ENCODE measurements around the gene NR4A1.
A peak's percentile ranks its signal among the peaks of the same experiment; 100 is the strongest.

Gene NR4A1

GRCh38 chr12:52066346-52067080 is 15.3 kb downstream of the NR4A1 start:
- Histone ChIP-seq H3K9ac (ENCODE audit: low read depth, low read length) (no peak overlapping the region), H3K9me3 (ENCODE audit: insufficient read depth, low read depth, low read length) (no peaks in the 10 kb centered on the region), H3K36me3 (ENCODE audit: insufficient read depth, low read depth, low read length) (no peaks in the 10 kb centered on the region), H3K27ac (ENCODE audit: low read length) (no peak overlapping the region), H3K4me1 (ENCODE audit: insufficient read depth, low read length) (no peaks in the 10 kb centered on the region), H3K4me3 (ENCODE audit: low read length) (no peak overlapping the region), H3K27me3 (ENCODE audit: insufficient read depth, low read length) (peaks cover 11% of the 10 kb centered on the region)

- H3K9me3 ChIP-seq (ENCODE audit: insufficient read depth, low read depth, low read length), result no peaks in the 10 kb centered on the region
- no peak overlapping the region for H3K27ac ChIP-seq (ENCODE audit: low read length)
- H3K36me3 ChIP-seq (ENCODE audit: insufficient read depth, low read depth, low read length), result peaks cover 2% of the 10 kb centered on the region
- no peaks in the 10 kb centered on the region for H3K4me1 ChIP-seq (ENCODE audit: insufficient read depth, low read length)
- no peak overlapping the region for H3K9ac ChIP-seq (ENCODE audit: low read depth, low read length)
- no peak overlapping the region for H3K4me3 ChIP-seq (ENCODE audit: low read length)
- H3K27me3 ChIP-seq (ENCODE audit: insufficient read depth, low read length), result peaks cover 11% of the 10 kb centered on the region
Observed at GRCh38 chr12:52067081-52067374, 15.8 kb downstream of the NR4A1 start.

- peaks cover 11% of the 10 kb centered on the region for H3K27me3 ChIP-seq (ENCODE audit: insufficient read depth, low read length)
- H3K9ac ChIP-seq (ENCODE audit: low read depth, low read length), result peak within 1 kb of the TSS; percentile 95
- no peaks in the 10 kb centered on the region for H3K9me3 ChIP-seq (ENCODE audit: insufficient read depth, low read depth, low read length)
- peak within 1 kb of the TSS; percentile 97 for H3K4me3 ChIP-seq (ENCODE audit: low read length)
- H3K4me1 ChIP-seq (ENCODE audit: insufficient read depth, low read length), result no peaks in the 10 kb centered on the region
- H3K27ac ChIP-seq (ENCODE audit: low read length), result peak within 1 kb of the TSS; percentile 95
- H3K36me3 ChIP-seq (ENCODE audit: insufficient read depth, low read depth, low read length), result peaks cover 26% of the 10 kb centered on the region
Observed at GRCh38 chr12:52069327-52070184, 18.3 kb downstream of the NR4A1 start, which contains the start of gene ATG101. ATG101 (plus strand) TSS chr12:52069978; CDS start chr12:52073651, 3,673 bp downstream.

GRCh38 chr12:52070185-52070925 is 19.1 kb downstream of the NR4A1 start:
- H3K27ac ChIP-seq (ENCODE audit: low read length), result peak overlapping the region; percentile 95
- no peaks in the 10 kb centered on the region for H3K4me1 ChIP-seq (ENCODE audit: insufficient read depth, low read length)

GRCh38 chr12:52073531-52074381 is 22.5 kb downstream of the NR4A1 start:
- H3K4me1 ChIP-seq (ENCODE audit: insufficient read depth, low read length), result no peaks in the 10 kb centered on the region
- H3K36me3 ChIP-seq (ENCODE audit: insufficient read depth, low read depth, low read length), result peaks cover 67% of the 10 kb centered on the region
- H3K27me3 ChIP-seq (ENCODE audit: insufficient read depth, low read length), result no peaks in the 10 kb centered on the region
- H3K9ac ChIP-seq (ENCODE audit: low read depth, low read length), result no peak overlapping the region
- H3K4me3 ChIP-seq (ENCODE audit: low read length), result no peak overlapping the region
- H3K27ac ChIP-seq (ENCODE audit: low read length), result no peak overlapping the region
- no peaks in the 10 kb centered on the region for H3K9me3 ChIP-seq (ENCODE audit: insufficient read depth, low read depth, low read length)

More at GRCh38 chr12:52070185-52070925, 19.1 kb downstream of the NR4A1 start:
- H3K9ac ChIP-seq (ENCODE audit: low read depth, low read length), result peak overlapping the region; percentile 95
- H3K9me3 ChIP-seq (ENCODE audit: insufficient read depth, low read depth, low read length), result no peaks in the 10 kb centered on the region
- peak overlapping the region; percentile 97 for H3K4me3 ChIP-seq (ENCODE audit: low read length)
- peaks cover 11% of the 10 kb centered on the region for H3K27me3 ChIP-seq (ENCODE audit: insufficient read depth, low read length)
- peaks cover 34% of the 10 kb centered on the region for H3K36me3 ChIP-seq (ENCODE audit: insufficient read depth, low read depth, low read length)

GRCh38 chr12:52074971-52075724 is 23.9 kb downstream of the NR4A1 start:
- no peak overlapping the region for H3K4me3 ChIP-seq (ENCODE audit: low read length)
- no peaks in the 10 kb centered on the region for H3K4me1 ChIP-seq (ENCODE audit: insufficient read depth, low read length)
- H3K27me3 ChIP-seq (ENCODE audit: insufficient read depth, low read length), result no peaks in the 10 kb centered on the region
- no peak overlapping the region for H3K9ac ChIP-seq (ENCODE audit: low read depth, low read length)
- no peak overlapping the region for H3K27ac ChIP-seq (ENCODE audit: low read length)
- no peaks in the 10 kb centered on the region for H3K9me3 ChIP-seq (ENCODE audit: insufficient read depth, low read depth, low read length)
- H3K36me3 ChIP-seq (ENCODE audit: insufficient read depth, low read depth, low read length), result peaks cover 70% of the 10 kb centered on the region

GRCh38 chr12:52076811-52077210 is 25.6 kb downstream of the NR4A1 start:
- H3K27me3 ChIP-seq (ENCODE audit: insufficient read depth, low read length), result no peaks in the 10 kb centered on the region
- peaks cover 70% of the 10 kb centered on the region for H3K36me3 ChIP-seq (ENCODE audit: insufficient read depth, low read depth, low read length)
- H3K4me1 ChIP-seq (ENCODE audit: insufficient read depth, low read length), result no peaks in the 10 kb centered on the region; the same call in 1 of the 2 replicates
- H3K27ac ChIP-seq (ENCODE audit: low read length), result no peak overlapping the region
- no peak overlapping the region for H3K4me3 ChIP-seq (ENCODE audit: low read length)
- no peak overlapping the region for H3K9ac ChIP-seq (ENCODE audit: low read depth, low read length)
- H3K9me3 ChIP-seq (ENCODE audit: insufficient read depth, low read depth, low read length), result no peaks in the 10 kb centered on the region

GRCh38 chr12:52078276-52078675 is 27.0 kb downstream of the NR4A1 start:
- Histone ChIP-seq H3K27ac (ENCODE audit: low read length) (no peak overlapping the region), H3K9me3 (ENCODE audit: insufficient read depth, low read depth, low read length) (no peaks in the 10 kb centered on the region), H3K36me3 (ENCODE audit: insufficient read depth, low read depth, low read length) (peaks cover 57% of the 10 kb centered on the region), H3K4me1 (ENCODE audit: insufficient read depth, low read length) (no peaks in the 10 kb centered on the region; the same call in 1 of the 2 replicates), H3K9ac (ENCODE audit: low read depth, low read length) (no peak overlapping the region), H3K4me3 (ENCODE audit: low read length) (no peak overlapping the region), H3K27me3 (ENCODE audit: insufficient read depth, low read length) (no peaks in the 10 kb centered on the region)

GRCh38 chr12:52079576-52080402 is 28.5 kb downstream of the NR4A1 start, which contains the start of gene SMIM41:
SMIM41 (plus strand) TSS chr12:52079704; CDS start chr12:52079780, 76 bp downstream.
- Histone ChIP-seq H3K4me3 (ENCODE audit: low read length) (no peak within 1 kb of the TSS), H3K36me3 (ENCODE audit: insufficient read depth, low read depth, low read length) (peaks cover 41% of the 10 kb centered on the region), H3K4me1 (ENCODE audit: insufficient read depth, low read length) (no peaks in the 10 kb centered on the region; the same call in 1 of the 2 replicates), H3K27me3 (ENCODE audit: insufficient read depth, low read length) (no peaks in the 10 kb centered on the region), H3K27ac (ENCODE audit: low read length) (no peak within 1 kb of the TSS), H3K9me3 (ENCODE audit: insufficient read depth, low read depth, low read length) (no peaks in the 10 kb centered on the region), H3K9ac (ENCODE audit: low read depth, low read length) (no peak within 1 kb of the TSS)
